GM12878 (cell line): ENCODE data around the gene KRTAP10-3.

Source experiments
- CBX5 ChIP-seq: sonication (generic); IDR thresholded peaks from 2 replicates; pipeline ENCODE4 v1.6.1; 2016; ENCODE audit warnings: low read depth, moderate library complexity, mild to moderate bottlenecking, inconsistent platforms
- MEF2A ChIP-seq: IDR thresholded peaks from 2 replicates; pipeline ENCODE4 v1.6.1; 2011; ENCODE audit warnings: low read depth, mild to moderate bottlenecking, low read length, moderate library complexity; ENCODE audit not compliant: insufficient read depth
- POLR2AphosphoS5 ChIP-seq: IDR thresholded peaks from 2 replicates; pipeline ENCODE4 v1.6.1; 2011; ENCODE audit warnings: mild to moderate bottlenecking, low read length, inconsistent platforms
- SREBF2 ChIP-seq: IDR thresholded peaks from 2 replicates; pipeline ENCODE4 v1.6.1; 2012; ENCODE audit warnings: mild to moderate bottlenecking, low read length
- TAF1 ChIP-seq: IDR thresholded peaks from 2 replicates; pipeline ENCODE4 v1.6.1; 2011; ENCODE audit warnings: mild to moderate bottlenecking, low read depth, low read length, borderline replicate concordance
- YY1 ChIP-seq: IDR thresholded peaks from 2 replicates; pipeline ENCODE4 v1.6.1; 2011; ENCODE audit warnings: low read depth, mild to moderate bottlenecking, low read length
- ZBTB11 ChIP-seq: fragments of 450-650 bp; formaldehyde crosslinking; IDR thresholded peaks from 2 replicates; pipeline ENCODE4 v1.5.0; 2022; ENCODE audit warnings: mild to moderate bottlenecking, missing genetic modification characterization

GRCh38 chr21:44594406-44594916 is 35.9 kb upstream of the KRTAP10-3 start:
- TF ChIP-seq ZBTB11 (CRISPR knock-in tag) (no peak), MEF2A (no peak), SREBF2 (no peak), POLR2AphosphoS5 (no peak), YY1 (no peak), TAF1 (no peak), CBX5 (no peak)
